Caco-2 (cell line): ENCODE results near the gene SLC9A3. TPM values are rescaled to one million over a fixed set of nuclear protein-coding genes. Genes with fewer than 3 reads are reported as not detected.

Experiments
- BruUV-seq: library from RNA; stranded (reverse); fragments of 400-500 nt; replicated peaks from 2 replicates; lab custom pipeline; 2021; lab: Mats Ljungman, UMichigan
- CTCF ChIA-PET: fragments of 300-600 bp; sonication (Branson Sonifier 250); formaldehyde crosslinking; loops from one replicate; lab custom pipeline; 2022; ENCODE audit warnings: antibody characterized with exemption; lab: Charles Lee
- POLR2A ChIA-PET: fragments of 300-600 bp; sonication (Branson Sonifier 250); formaldehyde crosslinking; loops from one replicate; lab custom pipeline; 2022; ENCODE audit warnings: antibody characterized with exemption; lab: Charles Lee
- DNase-seq, 2 experiments: peaks; one replicate each; pipeline versions ENCODE4 v3.0.0 to v3.0.0-alpha.2; 2020 to 2022
- H3K27me3 ChIP-seq: replicated peaks from 2 replicates; pipeline ENCODE4 v1.6.0; 2011; ENCODE audit warnings: low read length; ENCODE audit not compliant: control insufficient read depth, insufficient read depth
- H3K36me3 ChIP-seq: 2 replicates; pipeline ENCODE4 v1.5.1; 2011; ENCODE audit warnings: low read length; ENCODE audit not compliant: control insufficient read depth, insufficient read depth
- H3K4me1 ChIP-seq: fragments of 250-450 bp; sonication (Bioruptor Pico); 2 replicates; pipeline ENCODE4 v1.5.1; 2020; ENCODE audit warnings: mild to moderate bottlenecking
- H3K4me3 ChIP-seq: 2 replicates; pipeline ENCODE4 v1.5.1; 2011; ENCODE audit warnings: low read depth, mild to moderate bottlenecking, control low read depth, low read length
- H3K9me3 ChIP-seq: fragments of 250-450 bp; sonication (Bioruptor Pico); 2 replicates; pipeline ENCODE4 v1.5.1; 2020; ENCODE audit warnings: mild to moderate bottlenecking, moderate library complexity
- H3K27ac Mint-ChIP-seq: one replicate; pipeline ENCODE4 v1.8.0; 2022; ENCODE audit warnings: mixed read lengths; ENCODE audit not compliant: unreplicated experiment
- H3K27me3 Mint-ChIP-seq: one replicate; pipeline ENCODE4 v1.8.0; 2022; ENCODE audit warnings: mixed read lengths; ENCODE audit not compliant: insufficient read depth, unreplicated experiment
- H3K36me3 Mint-ChIP-seq: one replicate; pipeline ENCODE4 v1.8.0; 2022; ENCODE audit warnings: mild to moderate bottlenecking, mixed read lengths; ENCODE audit not compliant: insufficient read depth, unreplicated experiment
- H3K4me1 Mint-ChIP-seq: one replicate; pipeline ENCODE4 v1.8.0; 2022; ENCODE audit warnings: low read depth, mixed read lengths; ENCODE audit not compliant: unreplicated experiment
- H3K4me3 Mint-ChIP-seq: one replicate; pipeline ENCODE4 v1.8.0; 2022; ENCODE audit warnings: mild to moderate bottlenecking, moderate library complexity, mixed read lengths; ENCODE audit not compliant: unreplicated experiment
- H3K9me3 Mint-ChIP-seq: one replicate; pipeline ENCODE4 v1.8.0; 2022; ENCODE audit warnings: mixed read lengths; ENCODE audit not compliant: unreplicated experiment
- CTCF ChIP-seq, 2 experiments: fragments of 200-600 bp in 1 of 2; IDR thresholded peaks; 1 replicate in 1 of 2; 2 replicates in 1 of 2; pipeline versions ENCODE4 v1.5.1 to v1.8.0; 2011 to 2022; ENCODE audit warnings: antibody characterized with exemption in 1 of 2, control low read depth in 1 of 2, inconsistent platforms in 1 of 2, low read depth in 1 of 2, low read length in 1 of 2, mild to moderate bottlenecking in 1 of 2, moderate library complexity in 1 of 2; ENCODE audit not compliant: insufficient read depth in 1 of 2, severe bottlenecking in 1 of 2, unreplicated experiment in 1 of 2
- intact Hi-C: fragments of 100-400 bp; cut with micrococcal nuclease; formaldehyde crosslinking; loops from one replicate; pipeline ENCODE4 v1.10.0; 2022; ENCODE audit not compliant: unreplicated experiment
- total RNA-seq: library from RNA; stranded (reverse); gene quantifications from 2 replicates; pipeline ENCODE4 v1.2.3, GENCODE V29; 2022

SLC9A3 gene
- total RNA-seq, 1 experiment from 2014 or later: 3.4 TPM

GRCh38 chr5:481347-481746, 42.9 kb downstream of the SLC9A3 start:
- no peak overlapping the region for H3K4me3 ChIP-seq
- Mint-ChIP-seq H3K27me3 (no peaks in the 10 kb centered on the region), H3K27ac (no peak overlapping the region), H3K9me3 (no peaks in the 10 kb centered on the region), H3K4me1 (no peaks in the 10 kb centered on the region), H3K4me3 (no peak overlapping the region), H3K36me3 (peaks cover 11% of the 10 kb centered on the region)
- ChIA-PET POLR2A (interaction anchor here (0.6 kb wide), 1 partner anchor 51 kb away, joined by 3 read pairs; no protein-coding TSS in a partner anchor), CTCF (no interaction called here)
- no TSS peak for BruUV-seq
- H3K36me3 ChIP-seq: no peaks in the 10 kb centered on the region
- TF ChIP-seq CTCF (IDR thresholded peaks at IDR 0.05; ENCODE audit: insufficient read depth in 1 of 2, low read depth in 1 of 2, low read length in 1 of 2, severe bottlenecking in 1 of 2, unreplicated experiment in 1 of 2): no peak
- no peaks in the 10 kb centered on the region for H3K4me1 ChIP-seq
- intact Hi-C loops: no loop called here
- no peaks in the 10 kb centered on the region for H3K9me3 ChIP-seq
- DNase-seq: no peak
- no peaks in the 10 kb centered on the region for H3K27me3 ChIP-seq

GRCh38 chr5:479566-480319, 44.5 kb downstream of the SLC9A3 start:
- Mint-ChIP-seq H3K9me3 (no peaks in the 10 kb centered on the region), H3K4me3 (no peak overlapping the region), H3K36me3 (peaks cover 11% of the 10 kb centered on the region), H3K27me3 (no peaks in the 10 kb centered on the region), H3K27ac (no peak overlapping the region), H3K4me1 (no peaks in the 10 kb centered on the region)
- ChIA-PET CTCF (no interaction called here), POLR2A (no interaction called here)
- no peaks in the 10 kb centered on the region for H3K36me3 ChIP-seq
- H3K9me3 ChIP-seq: no peaks in the 10 kb centered on the region
- intact Hi-C loops: no loop called here
- H3K4me1 ChIP-seq: no peaks in the 10 kb centered on the region
- no peak overlapping the region for H3K4me3 ChIP-seq
- no peaks in the 10 kb centered on the region for H3K27me3 ChIP-seq
- no TSS peak for BruUV-seq
- DNase-seq: no peak
- no peak for TF ChIP-seq CTCF (IDR thresholded peaks at IDR 0.05; ENCODE audit: insufficient read depth in 1 of 2, low read depth in 1 of 2, low read length in 1 of 2, severe bottlenecking in 1 of 2, unreplicated experiment in 1 of 2)

GRCh38 chr5:478982-479535, 45.2 kb downstream of the SLC9A3 start:
- no peak for DNase-seq
- H3K4me3 Mint-ChIP-seq: no peak overlapping the region
- H3K4me3 ChIP-seq: no peak overlapping the region
- H3K36me3 Mint-ChIP-seq: peaks cover 11% of the 10 kb centered on the region
- peaks cover 2% of the 10 kb centered on the region for H3K4me1 Mint-ChIP-seq
- no peaks in the 10 kb centered on the region for H3K4me1 ChIP-seq
- no peaks in the 10 kb centered on the region for H3K36me3 ChIP-seq
- H3K9me3 Mint-ChIP-seq: no peaks in the 10 kb centered on the region
- H3K27ac Mint-ChIP-seq: no peak overlapping the region
- H3K9me3 ChIP-seq: no peaks in the 10 kb centered on the region
- intact Hi-C loops: no loop called here
- no peak for TF ChIP-seq CTCF (IDR thresholded peaks at IDR 0.05; ENCODE audit: insufficient read depth in 1 of 2, low read depth in 1 of 2, low read length in 1 of 2, severe bottlenecking in 1 of 2, unreplicated experiment in 1 of 2)
- no TSS peak for BruUV-seq
- ChIA-PET CTCF (no interaction called here), POLR2A (no interaction called here)
- H3K27me3 Mint-ChIP-seq: no peaks in the 10 kb centered on the region
- no peaks in the 10 kb centered on the region for H3K27me3 ChIP-seq
